ENCODE data around the gene PPP2R2D. TPM values are rescaled to one million over a fixed set of nuclear protein-coding genes. Genes with fewer than 3 reads are reported as not detected.

PPP2R2D gene
- polyA plus RNA-seq, 1 donor (not counting 4 experiments of a cell fraction or from before 2014, with no cell fraction given), result 49.1 TPM

DNA sequence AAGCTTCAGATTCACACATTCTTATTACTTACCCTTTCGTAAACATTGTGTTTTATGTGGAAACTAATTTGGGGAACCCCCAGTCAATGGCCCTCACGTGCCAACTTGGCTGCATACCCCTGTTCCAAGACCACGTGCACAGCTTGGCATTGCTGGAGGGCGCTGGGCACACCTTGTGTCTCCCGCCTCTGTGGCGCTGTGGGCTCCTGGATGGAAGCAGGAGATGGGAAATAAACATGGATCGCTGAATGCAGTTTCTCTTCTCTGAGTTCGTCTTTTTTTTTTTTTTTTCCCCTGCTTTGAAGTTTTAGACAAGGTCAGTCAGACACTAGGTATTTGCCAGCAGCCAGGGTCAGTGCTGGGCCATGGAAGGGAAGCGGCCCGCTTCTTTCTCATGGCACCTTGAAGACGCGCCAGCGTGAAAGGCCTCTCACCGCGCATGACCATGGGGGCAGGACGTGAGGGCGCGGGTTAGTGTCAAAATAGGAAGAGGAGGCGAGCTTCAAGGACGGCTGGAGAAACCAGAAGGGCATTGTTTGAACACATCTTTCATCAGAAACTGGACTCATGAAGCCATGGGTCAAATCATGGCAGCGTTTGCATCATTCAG lies 53.7 kb downstream of the PPP2R2D start:
- Histone ChIP-seq H3K36me3 (ENCODE audit: control insufficient read depth in 2 of 2, extremely low read depth in 1 of 2, insufficient read depth in 2 of 2, low read length in 2 of 2) (peaks cover 29 to 33% of the 10 kb centered on the region in 2 experiments), H2AFZ (ENCODE audit: control insufficient read depth, low read length) (no peak overlapping the region), H4K20me1 (ENCODE audit: control insufficient read depth, extremely low read depth, insufficient read depth, low read length) (peaks cover 3% of the 10 kb centered on the region), H3K9me1 (ENCODE audit: control insufficient read depth, extremely low read depth, insufficient read depth, low read length) (peaks cover 2% of the 10 kb centered on the region), H3K27me3 (ENCODE audit: control insufficient read depth, extremely low read depth, insufficient read depth, low read length) (no peaks in the 10 kb centered on the region), H3K4me1 (ENCODE audit: control insufficient read depth, extremely low read depth, insufficient read depth, low read length) (no peaks in the 10 kb centered on the region), H3K4me3 (ENCODE audit: control insufficient read depth in 2 of 3, extremely low read depth in 1 of 3, insufficient read depth in 2 of 3, low read depth in 1 of 3, low read length in 3 of 3) (no peak overlapping the region), H3K9ac (ENCODE audit: control insufficient read depth, extremely low read depth, insufficient read depth, low read length) (no peak overlapping the region), H3K27ac (ENCODE audit: control insufficient read depth, insufficient read depth, low read length) (no peak overlapping the region), H3K9me3 (ENCODE audit: control insufficient read depth, low read depth, low read length) (no peaks in the 10 kb centered on the region), H3K4me2 (ENCODE audit: control insufficient read depth, extremely low read depth, insufficient read depth, low read depth, low read length) (no peak overlapping the region), H3K79me2 (ENCODE audit: control insufficient read depth, insufficient read depth, low read length) (peaks cover 10% of the 10 kb centered on the region)
- no peak for TF ChIP-seq EZH2 (IDR thresholded peaks at IDR 0.05; ENCODE audit: low read length)
- TF ChIP-seq, protein P1, sequence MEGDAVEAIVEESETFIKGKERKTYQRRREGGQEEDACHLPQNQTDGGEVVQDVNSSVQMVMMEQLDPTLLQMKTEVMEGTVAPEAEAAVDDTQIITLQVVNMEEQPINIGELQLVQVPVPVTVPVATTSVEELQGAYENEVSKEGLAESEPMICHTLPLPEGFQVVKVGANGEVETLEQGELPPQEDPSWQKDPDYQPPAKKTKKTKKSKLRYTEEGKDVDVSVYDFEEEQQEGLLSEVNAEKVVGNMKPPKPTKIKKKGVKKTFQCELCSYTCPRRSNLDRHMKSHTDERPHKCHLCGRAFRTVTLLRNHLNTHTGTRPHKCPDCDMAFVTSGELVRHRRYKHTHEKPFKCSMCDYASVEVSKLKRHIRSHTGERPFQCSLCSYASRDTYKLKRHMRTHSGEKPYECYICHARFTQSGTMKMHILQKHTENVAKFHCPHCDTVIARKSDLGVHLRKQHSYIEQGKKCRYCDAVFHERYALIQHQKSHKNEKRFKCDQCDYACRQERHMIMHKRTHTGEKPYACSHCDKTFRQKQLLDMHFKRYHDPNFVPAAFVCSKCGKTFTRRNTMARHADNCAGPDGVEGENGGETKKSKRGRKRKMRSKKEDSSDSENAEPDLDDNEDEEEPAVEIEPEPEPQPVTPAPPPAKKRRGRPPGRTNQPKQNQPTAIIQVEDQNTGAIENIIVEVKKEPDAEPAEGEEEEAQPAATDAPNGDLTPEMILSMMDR (optimal IDR thresholded peaks at IDR 0.05 in 1 of 3, IDR thresholded peaks at IDR 0.05 in 1 of 3, conservative IDR thresholded peaks at IDR 0.05 in 1 of 3; ENCODE audit: extremely low read depth in 1 of 3, insufficient read depth in 2 of 3, low read length in 3 of 3), result no peak
- dilution Hi-C loops (cut with MboI; ENCODE audit: extremely low pct_ligation_motif_present, low sequenced_read_pairs), result no loop called here
- FAIRE-seq, result no peak
- DNase-seq (ENCODE audit: low read depth, low spot score), result no peak

DNA sequence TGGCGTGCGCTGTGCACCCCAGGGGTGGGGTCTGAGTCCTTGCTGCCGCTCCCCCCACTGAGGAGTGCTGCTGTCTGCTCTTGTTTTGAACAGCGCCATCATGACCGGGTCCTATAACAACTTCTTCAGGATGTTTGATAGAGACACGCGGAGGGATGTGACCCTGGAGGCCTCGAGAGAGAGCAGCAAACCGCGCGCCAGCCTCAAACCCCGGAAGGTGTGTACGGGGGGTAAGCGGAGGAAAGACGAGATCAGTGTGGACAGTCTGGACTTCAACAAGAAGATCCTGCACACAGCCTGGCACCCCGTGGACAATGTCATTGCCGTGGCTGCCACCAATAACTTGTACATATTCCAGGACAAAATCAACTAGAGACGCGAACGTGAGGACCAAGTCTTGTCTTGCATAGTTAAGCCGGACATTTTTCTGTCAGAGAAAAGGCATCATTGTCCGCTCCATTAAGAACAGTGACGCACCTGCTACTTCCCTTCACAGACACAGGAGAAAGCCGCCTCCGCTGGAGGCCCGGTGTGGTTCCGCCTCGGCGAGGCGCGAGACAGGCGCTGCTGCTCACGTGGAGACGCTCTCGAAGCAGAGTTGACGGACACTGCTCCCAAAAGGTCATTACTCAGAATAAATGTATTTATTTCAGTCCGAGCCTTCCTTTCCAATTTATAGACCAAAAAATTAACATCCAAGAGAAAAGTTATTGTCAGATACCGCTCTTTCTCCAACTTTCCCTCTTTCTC lies 55.0 kb downstream of the PPP2R2D start:
- Histone ChIP-seq H3K9me3 (ENCODE audit: control insufficient read depth, low read depth, low read length) (no peaks in the 10 kb centered on the region), H3K27me3 (ENCODE audit: control insufficient read depth, extremely low read depth, insufficient read depth, low read length) (no peaks in the 10 kb centered on the region), H3K9ac (ENCODE audit: control insufficient read depth, extremely low read depth, insufficient read depth, low read length) (no peak overlapping the region), H2AFZ (ENCODE audit: control insufficient read depth, low read length) (no peak overlapping the region), H3K4me3 (ENCODE audit: control insufficient read depth in 2 of 3, extremely low read depth in 1 of 3, insufficient read depth in 2 of 3, low read depth in 1 of 3, low read length in 3 of 3) (no peak overlapping the region), H3K4me2 (ENCODE audit: control insufficient read depth, extremely low read depth, insufficient read depth, low read depth, low read length) (no peak overlapping the region), H3K9me1 (ENCODE audit: control insufficient read depth, extremely low read depth, insufficient read depth, low read length) (peaks cover 2% of the 10 kb centered on the region), H3K4me1 (ENCODE audit: control insufficient read depth, extremely low read depth, insufficient read depth, low read length) (no peaks in the 10 kb centered on the region), H3K27ac (ENCODE audit: control insufficient read depth, insufficient read depth, low read length) (no peak overlapping the region), H4K20me1 (ENCODE audit: control insufficient read depth, extremely low read depth, insufficient read depth, low read length) (peaks cover 3% of the 10 kb centered on the region), H3K79me2 (ENCODE audit: control insufficient read depth, insufficient read depth, low read length) (peaks cover 4% of the 10 kb centered on the region), H3K36me3 (ENCODE audit: control insufficient read depth in 2 of 2, extremely low read depth in 1 of 2, insufficient read depth in 2 of 2, low read length in 2 of 2) (peaks cover 28 to 33% of the 10 kb centered on the region in 2 experiments)
- TF ChIP-seq EZH2 (IDR thresholded peaks at IDR 0.05; ENCODE audit: low read length), result no peak
- TF ChIP-seq, protein P1 (optimal IDR thresholded peaks at IDR 0.05 in 1 of 3, IDR thresholded peaks at IDR 0.05 in 1 of 3, conservative IDR thresholded peaks at IDR 0.05 in 1 of 3; ENCODE audit: extremely low read depth in 1 of 3, insufficient read depth in 2 of 3, low read length in 3 of 3), result no peak
- DNase-seq (ENCODE audit: low read depth, low spot score) (no peak), FAIRE-seq (no peak)
- dilution Hi-C loops (cut with MboI; ENCODE audit: extremely low pct_ligation_motif_present, low sequenced_read_pairs), result no loop called here

Data from keratinocyte (primary cell).